HepG2 (cell line): Measurements from ENCODE around the gene SPECC1L. TPM values are rescaled to one million over a fixed set of nuclear protein-coding genes. Genes with fewer than 3 reads are reported as not detected.

ENCODE experiments used
- ATF1 ChIP-seq: IDR thresholded peaks from 2 replicates; pipeline ENCODE4 v1.6.1; 2016; ENCODE audit warnings: mild to moderate bottlenecking, control low read depth
- KAT7 ChIP-seq: IDR thresholded peaks from 2 replicates; pipeline ENCODE4 v1.6.1; 2018; ENCODE audit warnings: borderline replicate concordance, missing compliant biosample characterization
- MEIS2 ChIP-seq: sonication (generic); formaldehyde crosslinking; IDR thresholded peaks from 2 replicates; pipeline ENCODE4 v1.9.0; 2021; ENCODE audit warnings: mild to moderate bottlenecking, missing genetic modification reagents
- MTA3 ChIP-seq: sonication (generic); formaldehyde crosslinking; IDR thresholded peaks from 2 replicates; pipeline ENCODE4 v1.4.0; 2020; ENCODE audit warnings: missing genetic modification reagents
- NRL ChIP-seq: sonication (generic); formaldehyde crosslinking; IDR thresholded peaks from 2 replicates; pipeline ENCODE4 v1.5.0; 2020; ENCODE audit warnings: missing genetic modification reagents, mild to moderate bottlenecking, moderate library complexity, borderline replicate concordance
- RBFOX2 ChIP-seq: fragments of 200-400 bp; formaldehyde crosslinking; IDR thresholded peaks from 2 replicates; pipeline ENCODE4 v1.6.1; 2017; ENCODE audit warnings: low read depth, mild to moderate bottlenecking, low read length
- REXO4 ChIP-seq: sonication (generic); formaldehyde crosslinking; IDR thresholded peaks from 2 replicates; pipeline ENCODE4 v1.8.0; 2022; ENCODE audit warnings: missing genetic modification reagents, mild to moderate bottlenecking, borderline replicate concordance
- SATB2 ChIP-seq: sonication (generic); formaldehyde crosslinking; IDR thresholded peaks from 2 replicates; pipeline ENCODE4 v1.5.0; 2020; ENCODE audit warnings: missing genetic modification reagents
- SRF ChIP-seq: IDR thresholded peaks from 2 replicates; pipeline ENCODE4 v1.6.1; 2011; ENCODE audit warnings: mild to moderate bottlenecking, low read depth, low read length, moderate library complexity
- U2AF1 ChIP-seq: fragments of 200-400 bp; formaldehyde crosslinking; optimal IDR thresholded peaks from 2 replicates; pipeline ENCODE3; 2017; ENCODE audit warnings: mild to moderate bottlenecking, low read depth, low read length
- YY1 ChIP-seq: IDR thresholded peaks from 2 replicates; pipeline ENCODE4 v1.6.1; 2011; ENCODE audit warnings: low read length, low read depth, moderate library complexity, mild to moderate bottlenecking; ENCODE audit not compliant: insufficient read depth, insufficient replicate concordance
- ZFP36L2 ChIP-seq: sonication (generic); formaldehyde crosslinking; IDR thresholded peaks from 2 replicates; pipeline ENCODE4 v1.4.0; 2020; ENCODE audit warnings: missing genetic modification reagents
- ZNF354B ChIP-seq: sonication (generic); formaldehyde crosslinking; IDR thresholded peaks from 2 replicates; pipeline ENCODE4 v1.8.0; 2022; ENCODE audit warnings: mild to moderate bottlenecking, missing genetic modification reagents
- ZNF572 ChIP-seq: sonication (generic); formaldehyde crosslinking; IDR thresholded peaks from 2 replicates; pipeline ENCODE4 v1.5.1; 2020; ENCODE audit warnings: mild to moderate bottlenecking, missing genetic modification reagents
- ZNF670 ChIP-seq: sonication (generic); formaldehyde crosslinking; IDR thresholded peaks from 2 replicates; pipeline ENCODE4 v1.8.0; 2022; ENCODE audit warnings: mild to moderate bottlenecking, missing genetic modification reagents, borderline replicate concordance
- ZNF709 ChIP-seq: sonication (generic); formaldehyde crosslinking; IDR thresholded peaks from 2 replicates; pipeline ENCODE4 v1.5.0; 2020; ENCODE audit warnings: mild to moderate bottlenecking, missing genetic modification reagents
- polyA plus RNA-seq, 8 experiments: library from polyadenylated mRNA; depleted of rRNA in 3 of 8; stranded (reverse) in 7 of 8; unstranded in 1 of 8; fragments of >200 nt; fragmentation: Illumina TruSeq in 4 of 8; extraction: Trizol in 4 of 8; gene quantifications; 2 replicates each; pipeline versions ENCODE4 v1.2.1 to v1.2.3, GENCODE V29; 2011 to 2016; ENCODE audit warnings: low read depth in 4 of 8, missing spikeins in 1 of 8, mixed read lengths in 1 of 8; ENCODE audit not compliant: insufficient read depth in 1 of 8
- total RNA-seq, 5 experiments: library from RNA; depleted of rRNA; stranded (reverse); fragments of >200 nt; fragmentation: Illumina TruSeq; extraction: Trizol; gene quantifications; 2 replicates each; pipeline ENCODE4 v1.2.3, GENCODE V29; 2016; ENCODE audit warnings: low read depth in 1 of 5
- TF ChIP-seq, protein P1 (sequence below), 2 experiments: sonication (generic) in 1 of 2; formaldehyde crosslinking in 1 of 2; IDR thresholded peaks; 2 replicates each; pipeline versions ENCODE4 v1.6.1 to v1.9.0; 2014 to 2022; ENCODE audit warnings: antibody characterized with exemption in 1 of 2, borderline replicate concordance in 1 of 2, inconsistent platforms in 1 of 2, low read depth in 1 of 2, missing genetic modification reagents in 1 of 2
- TF ChIP-seq, protein P2 (sequence below): sonication (generic); formaldehyde crosslinking; IDR thresholded peaks from 2 replicates; pipeline ENCODE4 v1.4.0; 2020; ENCODE audit warnings: missing genetic modification reagents
- TF ChIP-seq, protein P3 (sequence below): sonication (generic); formaldehyde crosslinking; IDR thresholded peaks from 2 replicates; pipeline ENCODE4 v1.8.0; 2022; ENCODE audit warnings: mild to moderate bottlenecking, missing genetic modification reagents; ENCODE audit not compliant: insufficient replicate concordance

Gene SPECC1L
- total and polyA plus RNA-seq, 2 of the 13 experiments (the other 11 are each of a cell fraction or from before 2014, with no cell fraction given), result 14.1 to 30.3 TPM

DNA sequence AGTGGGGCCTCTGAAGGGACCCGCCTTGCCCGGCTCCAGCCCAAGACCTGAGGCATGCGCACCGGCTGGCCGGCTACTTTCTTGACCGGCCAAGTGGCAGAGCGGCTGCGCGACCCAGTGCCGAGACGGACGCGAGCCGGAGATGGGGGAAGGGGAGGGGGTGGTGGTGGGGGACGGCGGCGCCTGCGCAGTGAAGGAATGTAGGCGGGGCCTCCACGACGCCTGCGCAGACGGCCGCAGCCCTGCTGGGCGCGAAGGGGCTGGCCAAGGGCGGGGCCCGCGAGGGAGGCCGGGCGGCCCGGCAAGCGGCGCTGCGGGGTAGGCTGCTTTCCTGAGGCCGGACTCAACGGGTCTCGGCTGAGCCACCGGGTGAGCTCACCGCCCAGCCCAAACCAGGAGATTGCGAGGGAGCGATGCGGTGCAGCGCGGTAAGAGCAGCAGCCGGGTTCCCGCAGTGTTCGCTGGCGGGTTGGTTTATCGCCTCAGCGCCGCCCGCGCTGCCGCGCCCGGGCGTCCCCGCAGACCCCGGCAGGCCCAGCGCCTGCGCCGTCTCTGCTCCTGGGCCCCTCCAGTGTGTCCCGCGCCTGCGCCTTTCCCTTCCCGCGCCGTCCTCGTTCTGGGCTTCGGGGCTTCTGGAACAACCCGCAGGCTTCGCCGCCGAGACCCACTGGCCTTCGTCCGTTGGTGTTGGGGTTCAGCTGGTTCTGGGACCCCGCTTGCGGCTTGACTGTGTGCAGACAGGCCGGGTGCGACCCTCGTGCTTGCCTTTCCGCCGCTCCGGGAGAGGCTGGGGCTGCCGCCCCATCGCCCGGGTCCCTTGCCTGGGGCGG is at the start of gene SPECC1L (continued):
- TF ChIP-seq, protein P1, sequence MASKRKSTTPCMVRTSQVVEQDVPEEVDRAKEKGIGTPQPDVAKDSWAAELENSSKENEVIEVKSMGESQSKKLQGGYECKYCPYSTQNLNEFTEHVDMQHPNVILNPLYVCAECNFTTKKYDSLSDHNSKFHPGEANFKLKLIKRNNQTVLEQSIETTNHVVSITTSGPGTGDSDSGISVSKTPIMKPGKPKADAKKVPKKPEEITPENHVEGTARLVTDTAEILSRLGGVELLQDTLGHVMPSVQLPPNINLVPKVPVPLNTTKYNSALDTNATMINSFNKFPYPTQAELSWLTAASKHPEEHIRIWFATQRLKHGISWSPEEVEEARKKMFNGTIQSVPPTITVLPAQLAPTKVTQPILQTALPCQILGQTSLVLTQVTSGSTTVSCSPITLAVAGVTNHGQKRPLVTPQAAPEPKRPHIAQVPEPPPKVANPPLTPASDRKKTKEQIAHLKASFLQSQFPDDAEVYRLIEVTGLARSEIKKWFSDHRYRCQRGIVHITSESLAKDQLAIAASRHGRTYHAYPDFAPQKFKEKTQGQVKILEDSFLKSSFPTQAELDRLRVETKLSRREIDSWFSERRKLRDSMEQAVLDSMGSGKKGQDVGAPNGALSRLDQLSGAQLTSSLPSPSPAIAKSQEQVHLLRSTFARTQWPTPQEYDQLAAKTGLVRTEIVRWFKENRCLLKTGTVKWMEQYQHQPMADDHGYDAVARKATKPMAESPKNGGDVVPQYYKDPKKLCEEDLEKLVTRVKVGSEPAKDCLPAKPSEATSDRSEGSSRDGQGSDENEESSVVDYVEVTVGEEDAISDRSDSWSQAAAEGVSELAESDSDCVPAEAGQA (IDR thresholded peaks at IDR 0.05; ENCODE audit: low read depth), result no peak
- TF ChIP-seq, protein P1 (CRISPR knock-in tag; IDR thresholded peaks at IDR 0.05; ENCODE audit: borderline replicate concordance), result peak; percentile 54; the same call in 1 of the 2 replicates
- TF ChIP-seq U2AF1, result no peak
- TF ChIP-seq YY1, result peak; percentile 69
- TF ChIP-seq MEIS2 (CRISPR knock-in tag), result no peak
- TF ChIP-seq NRL (CRISPR knock-in tag), result peak; percentile 60; the same call in 1 of the 2 replicates
- TF ChIP-seq ZNF709 (CRISPR knock-in tag), result peak; percentile 66; the same call in 1 of the 2 replicates
- peak; percentile 63; the same call in 1 of the 2 replicates for TF ChIP-seq SATB2 (CRISPR knock-in tag)
- TF ChIP-seq, protein P2, sequence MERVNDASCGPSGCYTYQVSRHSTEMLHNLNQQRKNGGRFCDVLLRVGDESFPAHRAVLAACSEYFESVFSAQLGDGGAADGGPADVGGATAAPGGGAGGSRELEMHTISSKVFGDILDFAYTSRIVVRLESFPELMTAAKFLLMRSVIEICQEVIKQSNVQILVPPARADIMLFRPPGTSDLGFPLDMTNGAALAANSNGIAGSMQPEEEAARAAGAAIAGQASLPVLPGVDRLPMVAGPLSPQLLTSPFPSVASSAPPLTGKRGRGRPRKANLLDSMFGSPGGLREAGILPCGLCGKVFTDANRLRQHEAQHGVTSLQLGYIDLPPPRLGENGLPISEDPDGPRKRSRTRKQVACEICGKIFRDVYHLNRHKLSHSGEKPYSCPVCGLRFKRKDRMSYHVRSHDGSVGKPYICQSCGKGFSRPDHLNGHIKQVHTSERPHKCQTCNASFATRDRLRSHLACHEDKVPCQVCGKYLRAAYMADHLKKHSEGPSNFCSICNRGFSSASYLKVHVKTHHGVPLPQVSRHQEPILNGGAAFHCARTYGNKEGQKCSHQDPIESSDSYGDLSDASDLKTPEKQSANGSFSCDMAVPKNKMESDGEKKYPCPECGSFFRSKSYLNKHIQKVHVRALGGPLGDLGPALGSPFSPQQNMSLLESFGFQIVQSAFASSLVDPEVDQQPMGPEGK (CRISPR knock-in tag), result peak; percentile 40
- no peak for TF ChIP-seq ZNF354B (CRISPR knock-in tag)
- TF ChIP-seq SRF, result no peak
- TF ChIP-seq ZNF572 (CRISPR knock-in tag), result peak; percentile 86; the same call in 1 of the 2 replicates
- peak; percentile 94 for TF ChIP-seq RBFOX2
- TF ChIP-seq, protein P3, sequence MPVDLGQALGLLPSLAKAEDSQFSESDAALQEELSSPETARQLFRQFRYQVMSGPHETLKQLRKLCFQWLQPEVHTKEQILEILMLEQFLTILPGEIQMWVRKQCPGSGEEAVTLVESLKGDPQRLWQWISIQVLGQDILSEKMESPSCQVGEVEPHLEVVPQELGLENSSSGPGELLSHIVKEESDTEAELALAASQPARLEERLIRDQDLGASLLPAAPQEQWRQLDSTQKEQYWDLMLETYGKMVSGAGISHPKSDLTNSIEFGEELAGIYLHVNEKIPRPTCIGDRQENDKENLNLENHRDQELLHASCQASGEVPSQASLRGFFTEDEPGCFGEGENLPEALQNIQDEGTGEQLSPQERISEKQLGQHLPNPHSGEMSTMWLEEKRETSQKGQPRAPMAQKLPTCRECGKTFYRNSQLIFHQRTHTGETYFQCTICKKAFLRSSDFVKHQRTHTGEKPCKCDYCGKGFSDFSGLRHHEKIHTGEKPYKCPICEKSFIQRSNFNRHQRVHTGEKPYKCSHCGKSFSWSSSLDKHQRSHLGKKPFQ (CRISPR knock-in tag), result peak; percentile 50
- TF ChIP-seq KAT7 (CRISPR knock-in tag), result peak; percentile 47; the same call in 1 of the 2 replicates
- no peak for TF ChIP-seq MTA3 (CRISPR knock-in tag)
- no peak for TF ChIP-seq REXO4
- TF ChIP-seq ZFP36L2 (CRISPR knock-in tag), result no peak
- TF ChIP-seq ZNF670 (CRISPR knock-in tag), result peak; percentile 86; the same call in 1 of the 2 replicates
- no peak for TF ChIP-seq ATF1 (CRISPR knock-in tag)
